Large intestine (tissue), 12 donors: ENCODE measurements around the gene CEACAM1. TPM values are rescaled to one million over a fixed set of nuclear protein-coding genes. Genes with fewer than 3 reads are reported as not detected.
A peak's percentile ranks its signal among the peaks of the same experiment; 100 is the strongest.

Experiments used
- DNase-seq, 2 donors: peaks; one replicate each; pipeline versions ENCODE4 v3.0.0 to v3.0.0-alpha.2; 2013
- H3K27ac ChIP-seq: one replicate; pipeline ENCODE4 v1.5.1; 2013; ENCODE audit warnings: low read length
- H3K27me3 ChIP-seq: 2 replicates; pipeline ENCODE4 v1.6.1; 2013; ENCODE audit warnings: low read length; ENCODE audit not compliant: control insufficient read depth, insufficient read depth
- H3K36me3 ChIP-seq: 2 replicates; pipeline ENCODE4 v1.6.1; 2013; ENCODE audit warnings: low read length; ENCODE audit not compliant: control insufficient read depth, insufficient read depth
- H3K4me1 ChIP-seq: one replicate; pipeline ENCODE4 v1.6.1; 2013; ENCODE audit warnings: low read length; ENCODE audit not compliant: control insufficient read depth, insufficient read depth
- H3K4me3 ChIP-seq: one replicate; pipeline ENCODE4 v1.5.1; 2013; ENCODE audit warnings: low read length
- H3K9me3 ChIP-seq: one replicate; pipeline ENCODE4 v1.6.1; 2013; ENCODE audit warnings: mild to moderate bottlenecking, low read depth, low read length, moderate library complexity; ENCODE audit not compliant: control insufficient read depth
- WGBS: methylation state at CpG from one replicate; pipeline ENCODE4 v1.1.5; 2013; ENCODE audit warnings: low lambda C conversion rate; ENCODE audit not compliant: insufficient coverage; 5-methylcytosine and 5-hydroxymethylcytosine counted together
- long read RNA-seq, 11 donors: transcript quantifications; one replicate each; lab custom pipeline, GENCODE V29; 2026
- polyA plus RNA-seq: library from polyadenylated mRNA; unstranded; fragments of 120-200 nt; gene quantifications from one replicate; pipeline ENCODE4 v1.2.1, GENCODE V29; 2013

Gene CEACAM1
- 82.0 TPM for polyA plus RNA-seq
- long read RNA-seq, donor 1, transcript CEACAM1-209 (2 exons, 321 nt), result major isoform, 5 of 12 reads
- long read RNA-seq, donor 1, partial matches to known transcripts, result 0 of 12 reads
- long read RNA-seq, donor 1, other reads (novel, unspliced or antisense), result 0 of 12 reads
- long read RNA-seq, donor 2, transcript CEACAM1-201 (9 exons, 3,519 nt), result minor isoform, 7 of 35 reads
- long read RNA-seq, donor 2, transcript CEACAM1-206 (4 exons, 1,778 nt), result minor isoform, 8 of 35 reads
- long read RNA-seq, donor 2, transcript CEACAM1-209 (2 exons, 321 nt), result major isoform, 9 of 35 reads
- long read RNA-seq, donor 2, partial matches to known transcripts, result 6 of 35 reads
- long read RNA-seq, donor 2, other reads (novel, unspliced or antisense), result 0 of 35 reads
- long read RNA-seq, donor 3, partial matches to known transcripts, result 6 of 17 reads
- long read RNA-seq, donor 3, other reads (novel, unspliced or antisense), result 0 of 17 reads
- long read RNA-seq, donor 4, partial matches to known transcripts, result 0 of 3 reads
- long read RNA-seq, donor 4, other reads (novel, unspliced or antisense), result 0 of 3 reads
- long read RNA-seq, donor 5, partial matches to known transcripts, result 0 of 4 reads
- long read RNA-seq, donor 5, other reads (novel, unspliced or antisense), result 0 of 4 reads
- long read RNA-seq, donor 6, transcript CEACAM1-209 (2 exons, 321 nt), result major isoform, 5 of 22 reads
- long read RNA-seq, donor 6, partial matches to known transcripts, result 6 of 22 reads
- long read RNA-seq, donor 6, other reads (novel, unspliced or antisense), result 0 of 22 reads
- long read RNA-seq, donor 7, partial matches to known transcripts, result 0 of 2 reads
- long read RNA-seq, donor 7, other reads (novel, unspliced or antisense), result 0 of 2 reads
- long read RNA-seq, donor 8, partial matches to known transcripts, result 16 of 34 reads
- long read RNA-seq, donor 8, other reads (novel, unspliced or antisense), result 0 of 34 reads
- long read RNA-seq, donor 9, transcript CEACAM1-209 (2 exons, 321 nt), result major isoform, 8 of 13 reads
- long read RNA-seq, donor 9, partial matches to known transcripts, result 0 of 13 reads
- long read RNA-seq, donor 9, other reads (novel, unspliced or antisense), result 0 of 13 reads
- long read RNA-seq, donor 10, transcript CEACAM1-201 (9 exons, 3,519 nt), result major isoform, 11 of 33 reads
- long read RNA-seq, donor 10, partial matches to known transcripts, result 11 of 33 reads
- long read RNA-seq, donor 10, other reads (novel, unspliced or antisense), result 0 of 33 reads
- long read RNA-seq, donor 11, partial matches to known transcripts, result 0 of 6 reads
- long read RNA-seq, donor 11, other reads (novel, unspliced or antisense), result 0 of 6 reads

GRCh38 chr19:42528354-42529247 is at the start of gene CEACAM1:
Gene CEACAM1, minus strand, starts transcription at chr19:42528481. Its CDS starts 107 bp downstream, at chr19:42528374.
- WGBS, result no CpG with 5 or more reads among the region's 7 CpGs
- Histone ChIP-seq H3K4me3 (peak within 1 kb of the TSS; percentile 42), H3K4me1 (peaks cover 23% of the 10 kb centered on the region), H3K9me3 (no peaks in the 10 kb centered on the region), H3K27me3 (no peaks in the 10 kb centered on the region), H3K27ac (peak within 1 kb of the TSS; percentile 93), H3K36me3 (peaks cover 4% of the 10 kb centered on the region)
- peak; percentile 73 to 89 for DNase-seq

GRCh38 chr19:42577016-42577415 is 48.7 kb upstream of the CEACAM1 start:
- no peak overlapping the region for H3K4me3 ChIP-seq
- H3K36me3 ChIP-seq, result no peaks in the 10 kb centered on the region
- H3K9me3 ChIP-seq, result no peaks in the 10 kb centered on the region
- no peak overlapping the region for H3K27ac ChIP-seq
- H3K4me1 ChIP-seq, result peaks cover 2% of the 10 kb centered on the region
- H3K27me3 ChIP-seq, result no peaks in the 10 kb centered on the region
- WGBS, result no CpG with 5 or more reads among the region's 1 CpG
- DNase-seq, result peak; percentile 23 to 43

GRCh38 chr19:42576241-42576640 is 48.0 kb upstream of the CEACAM1 start:
- no CpG with 5 or more reads among the region's 2 CpGs for WGBS
- H3K27ac ChIP-seq, result no peak overlapping the region

GRCh38 chr19:42573642-42574041 is 45.4 kb upstream of the CEACAM1 start:
- H3K36me3 ChIP-seq, result no peaks in the 10 kb centered on the region
- H3K9me3 ChIP-seq, result no peaks in the 10 kb centered on the region
- no peak for DNase-seq
- peaks cover 2% of the 10 kb centered on the region for H3K4me1 ChIP-seq
- no peaks in the 10 kb centered on the region for H3K27me3 ChIP-seq
- no peak overlapping the region for H3K27ac ChIP-seq
- H3K4me3 ChIP-seq, result no peak overlapping the region
- WGBS, result 0% methylated on average over 1 of the region's 1 CpG

More at GRCh38 chr19:42576241-42576640, 48.0 kb upstream of the CEACAM1 start:
- H3K4me1 ChIP-seq, result peaks cover 2% of the 10 kb centered on the region
- no peak for DNase-seq
- no peaks in the 10 kb centered on the region for H3K36me3 ChIP-seq
- no peak overlapping the region for H3K4me3 ChIP-seq
- H3K9me3 ChIP-seq, result no peaks in the 10 kb centered on the region
- no peaks in the 10 kb centered on the region for H3K27me3 ChIP-seq

GRCh38 chr19:42571116-42571515 is 42.8 kb upstream of the CEACAM1 start:
- Histone ChIP-seq H3K4me1 (no peaks in the 10 kb centered on the region), H3K27me3 (no peaks in the 10 kb centered on the region), H3K9me3 (no peaks in the 10 kb centered on the region), H3K4me3 (no peak overlapping the region), H3K36me3 (no peaks in the 10 kb centered on the region), H3K27ac (no peak overlapping the region)
- WGBS, result 0% methylated on average over 1 of the region's 2 CpGs
- no peak for DNase-seq

- no peak overlapping the region for H3K4me3 ChIP-seq
- no peaks in the 10 kb centered on the region for H3K36me3 ChIP-seq
- no peak overlapping the region for H3K27ac ChIP-seq
- H3K4me1 ChIP-seq, result no peaks in the 10 kb centered on the region
- DNase-seq, result no peak
- WGBS, result no CpG with 5 or more reads among the region's 2 CpGs
- H3K9me3 ChIP-seq, result no peaks in the 10 kb centered on the region
- no peaks in the 10 kb centered on the region for H3K27me3 ChIP-seq
These were observed 40.9 kb upstream of the CEACAM1 start for GRCh38 chr19:42569193-42569592.

- Histone ChIP-seq H3K27me3 (no peaks in the 10 kb centered on the region), H3K36me3 (no peaks in the 10 kb centered on the region), H3K4me3 (no peak overlapping the region), H3K9me3 (no peaks in the 10 kb centered on the region), H3K4me1 (no peaks in the 10 kb centered on the region), H3K27ac (no peak overlapping the region)
- no peak for DNase-seq
- 100% methylated on average over 1 of the region's 4 CpGs for WGBS
These were observed 39.7 kb upstream of the CEACAM1 start for GRCh38 chr19:42568006-42568405.

GRCh38 chr19:42567567-42567966 is 39.3 kb upstream of the CEACAM1 start:
- no peaks in the 10 kb centered on the region for H3K27me3 ChIP-seq
- 100% methylated on average over 2 of the region's 4 CpGs for whole genome bisulfite sequencing
- H3K9me3 ChIP-seq, result no peaks in the 10 kb centered on the region
- H3K4me3 ChIP-seq, result no peak overlapping the region
- no peaks in the 10 kb centered on the region for H3K4me1 ChIP-seq
- no peak overlapping the region for H3K27ac ChIP-seq
- no peak for DNase-seq
- H3K36me3 ChIP-seq, result no peaks in the 10 kb centered on the region

GRCh38 chr19:42563352-42564210 is 35.3 kb upstream of the CEACAM1 start:
- Histone ChIP-seq H3K4me3 (no peak overlapping the region), H3K9me3 (no peaks in the 10 kb centered on the region), H3K4me1 (no peaks in the 10 kb centered on the region), H3K27ac (no peak overlapping the region), H3K36me3 (no peaks in the 10 kb centered on the region), H3K27me3 (peaks cover 7% of the 10 kb centered on the region)
- no CpG with 5 or more reads among the region's 7 CpGs for WGBS
- peak; percentile 13 to 17 for DNase-seq
